HepG2 (cell line): ENCODE results near the gene ENO2. TPM values are rescaled to one million over a fixed set of nuclear protein-coding genes. Genes with fewer than 3 reads are reported as not detected.

Source experiments
- ATAC-seq: fragments of 200-7000 bp; cut with Tn5 transposase; 3 replicates; pipeline ENCODE4 v1.9.1; 2020; ENCODE audit warnings: mild to moderate bottlenecking, moderate library complexity
- BruUV-seq: library from RNA; stranded (reverse); fragments of 400-500 nt; replicated peaks from 2 replicates; lab custom pipeline; 2021; lab: Mats Ljungman, UMichigan
- CTCF ChIA-PET: fragments of 300-600 bp; formaldehyde crosslinking; extraction: SDS; loops from one replicate; lab custom pipeline; 2021; ENCODE audit warnings: low total read pairs, inconsistent platforms, low intra/inter-chr PET ratio; lab: Yijun Ruan, JAX
- POLR2A ChIA-PET: fragments of 350-600 bp; sonication (Branson Sonifier 250); formaldehyde crosslinking; loops from one replicate; lab custom pipeline; 2020; ENCODE audit warnings: antibody characterized with exemption, inconsistent platforms; lab: Yijun Ruan, JAX
- DNase-seq: peaks from one replicate; pipeline ENCODE4 v3.0.0-alpha.2; 2015; ENCODE audit warnings: low spot score
- FAIRE-seq: peaks from 3 replicates; lab custom pipeline; 2011; peaks lifted over from hg19 to GRCh38; lab: Jason Lieb, UNC
- H2AFZ ChIP-seq: one replicate; pipeline ENCODE4 v1.6.1; 2011; ENCODE audit warnings: low read length, inconsistent platforms
- H3K27ac ChIP-seq: fragments of 300-600 bp; 3 replicates; pipeline ENCODE4 v1.8.0; 2011; ENCODE audit warnings: mixed run types, mild to moderate bottlenecking, mixed read lengths, low read length, inconsistent platforms; ENCODE audit not compliant: insufficient read depth; ENCODE audit errors: extremely low read length
- H3K27me3 ChIP-seq, 2 experiments: fragments of 200-600 bp in 1 of 2; 2 replicates in 1 of 2; 3 replicates in 1 of 2; pipeline versions ENCODE4 v1.6.0 to v1.8.0; 2011; ENCODE audit warnings: low read length in 2 of 2, mild to moderate bottlenecking in 2 of 2, moderate library complexity in 2 of 2, inconsistent platforms in 1 of 2; ENCODE audit not compliant: insufficient read depth in 2 of 2, control insufficient read depth in 1 of 2
- H3K36me3 ChIP-seq, 2 experiments: fragments of 200-600 bp in 1 of 2; replicated peaks in 1 of 2; 2 replicates in 1 of 2; 3 replicates in 1 of 2; pipeline versions ENCODE4 v1.5.1 to v1.8.0; 2011; ENCODE audit warnings: low read length in 2 of 2, inconsistent platforms in 1 of 2; ENCODE audit not compliant: insufficient read depth in 2 of 2, control insufficient read depth in 1 of 2
- H3K4me1 ChIP-seq: 2 replicates; pipeline ENCODE4 v1.5.1; 2012; ENCODE audit warnings: low read length, inconsistent platforms; ENCODE audit not compliant: insufficient read depth
- H3K4me2 ChIP-seq: 2 replicates; pipeline ENCODE4 v1.6.0; 2011; ENCODE audit warnings: low read depth, low read length, inconsistent platforms
- H3K4me3 ChIP-seq, 3 experiments: fragments of 200-600 bp in 1 of 3; sonication (generic), shearing (Covaris generic) in 1 of 3; replicated peaks in 1 of 3; 2 replicates each; pipeline ENCODE4 v1.5.1; 2011 to 2016; ENCODE audit warnings: low read length in 3 of 3, inconsistent platforms in 2 of 3, low read depth in 2 of 3, mild to moderate bottlenecking in 2 of 3, control low read depth in 1 of 3, mixed read lengths in 1 of 3; ENCODE audit not compliant: insufficient read depth in 1 of 3
- H3K79me2 ChIP-seq: one replicate; pipeline ENCODE4 v1.6.1; 2011; ENCODE audit warnings: low read length, inconsistent platforms; ENCODE audit not compliant: insufficient read depth
- H3K9ac ChIP-seq: 2 replicates; pipeline ENCODE4 v1.6.0; 2011; ENCODE audit warnings: mild to moderate bottlenecking, low read depth, low read length, inconsistent platforms; ENCODE audit not compliant: insufficient read depth
- H3K9me3 ChIP-seq: 2 replicates; pipeline ENCODE4 v1.5.1; 2012; ENCODE audit warnings: mild to moderate bottlenecking, low read length
- H4K20me1 ChIP-seq: 2 replicates; pipeline ENCODE4 v1.6.0; 2011; ENCODE audit warnings: inconsistent platforms, mild to moderate bottlenecking, low read length, moderate library complexity; ENCODE audit not compliant: insufficient read depth
- ADNP ChIP-seq: sonication (generic); formaldehyde crosslinking; IDR thresholded peaks from 2 replicates; pipeline ENCODE4 v1.4.0; 2020; ENCODE audit warnings: missing genetic modification reagents
- CEBPB ChIP-seq: IDR thresholded peaks from 2 replicates; pipeline ENCODE4 v1.6.1; 2011; ENCODE audit warnings: low read depth, low read length, improper control_type of control experiment, borderline replicate concordance
- EHMT2 ChIP-seq: fragments of 200-600 bp; sonication (generic); IDR thresholded peaks from 2 replicates; pipeline ENCODE4 v1.7.0; 2017; ENCODE audit warnings: antibody characterized with exemption, low read depth, low read length, borderline replicate concordance
- KLF12 ChIP-seq: sonication (generic); formaldehyde crosslinking; IDR thresholded peaks from 2 replicates; pipeline ENCODE4 v1.4.0; 2020; ENCODE audit warnings: missing genetic modification reagents, borderline replicate concordance
- MLX ChIP-seq: IDR thresholded peaks from 2 replicates; pipeline ENCODE4 v1.6.1; 2016
- NFKB2 ChIP-seq: sonication (generic); formaldehyde crosslinking; IDR thresholded peaks from 2 replicates; pipeline ENCODE4 v1.4.0; 2020; ENCODE audit warnings: missing genetic modification reagents, borderline replicate concordance
- NR2C2 ChIP-seq: sonication (generic); formaldehyde crosslinking; IDR thresholded peaks from 2 replicates; pipeline ENCODE4 v1.4.0; 2020; ENCODE audit warnings: missing genetic modification reagents, mild to moderate bottlenecking, moderate library complexity, borderline replicate concordance
- NR3C1 ChIP-seq: sonication (generic); formaldehyde crosslinking; IDR thresholded peaks from 2 replicates; pipeline ENCODE4 v1.4.0; 2020; ENCODE audit warnings: missing genetic modification reagents
- SIX1 ChIP-seq: sonication (generic); formaldehyde crosslinking; IDR thresholded peaks from 2 replicates; pipeline ENCODE4 v1.4.0; 2020; ENCODE audit warnings: missing genetic modification reagents, borderline replicate concordance
- TAF15 ChIP-seq: fragments of 200-400 bp; formaldehyde crosslinking; IDR thresholded peaks from one replicate; pipeline ENCODE4 v1.6.1; 2018; ENCODE audit warnings: mild to moderate bottlenecking, low read depth, low read length; ENCODE audit not compliant: poor library complexity, severe bottlenecking
- ZNF337 ChIP-seq: sonication (generic); formaldehyde crosslinking; IDR thresholded peaks from 2 replicates; pipeline ENCODE4 v1.5.1; 2020; ENCODE audit warnings: missing genetic modification reagents, low read depth, mild to moderate bottlenecking, borderline replicate concordance
- ZNF44 ChIP-seq: sonication (generic); formaldehyde crosslinking; IDR thresholded peaks from 2 replicates; pipeline ENCODE4 v1.5.1; 2020; ENCODE audit warnings: mild to moderate bottlenecking, missing genetic modification reagents
- ZNF652 ChIP-seq: IDR thresholded peaks from 2 replicates; pipeline ENCODE4 v1.6.1; 2016; ENCODE audit warnings: low read depth, borderline replicate concordance
- ZNF879 ChIP-seq: sonication (generic); formaldehyde crosslinking; IDR thresholded peaks from 2 replicates; pipeline ENCODE4 v1.8.1; 2023; ENCODE audit warnings: missing genetic modification reagents
- WGBS: methylation state at CpG from one replicate; pipeline ENCODE4 v1.1.6; 2017; ENCODE audit warnings: low lambda C conversion rate; 5-methylcytosine and 5-hydroxymethylcytosine counted together
- in situ Hi-C: cut with HindIII; loops from 2 replicates; pipeline ENCODE4 v1.10.0; 2017; ENCODE audit warnings: low pct_unique_long_range_greater_than_20kb; ENCODE audit not compliant: extremely low pct_ligation_motif_present
- intact Hi-C: fragments of 100-400 bp; cut with micrococcal nuclease; formaldehyde crosslinking; loops from one replicate; pipeline ENCODE4 v1.10.0; 2022; ENCODE audit not compliant: unreplicated experiment
- polyA plus RNA-seq, 8 experiments: library from polyadenylated mRNA; depleted of rRNA in 3 of 8; stranded (reverse) in 7 of 8; unstranded in 1 of 8; fragments of >200 nt; fragmentation: Illumina TruSeq in 4 of 8; extraction: Trizol in 4 of 8; gene quantifications; 2 replicates each; pipeline versions ENCODE4 v1.2.1 to v1.2.3, GENCODE V29; 2011 to 2016; ENCODE audit warnings: low read depth in 4 of 8, missing spikeins in 1 of 8, mixed read lengths in 1 of 8; ENCODE audit not compliant: insufficient read depth in 1 of 8
- total RNA-seq, 5 experiments: library from RNA; depleted of rRNA; stranded (reverse); fragments of >200 nt; fragmentation: Illumina TruSeq; extraction: Trizol; gene quantifications; 2 replicates each; pipeline ENCODE4 v1.2.3, GENCODE V29; 2016; ENCODE audit warnings: low read depth in 1 of 5
- TF ChIP-seq, protein P1 (sequence below): sonication (generic); formaldehyde crosslinking; IDR thresholded peaks from 2 replicates; pipeline ENCODE4 v1.4.0; 2020; ENCODE audit warnings: mild to moderate bottlenecking, missing genetic modification reagents, borderline replicate concordance
- TF ChIP-seq, protein P2 (sequence below): sonication (generic); formaldehyde crosslinking; IDR thresholded peaks from 2 replicates; pipeline ENCODE4 v1.4.0; 2020; ENCODE audit warnings: mild to moderate bottlenecking, low read depth, missing genetic modification reagents

The ENO2 gene
- total and polyA plus RNA-seq, 2 of the 13 experiments (the other 11 are each of a cell fraction or from before 2014, with no cell fraction given): 19.3 to 136 TPM

GRCh38 chr12:6944381-6945186 lies 30.2 kb downstream of the ENO2 start:
- Histone ChIP-seq H3K79me2 (no peaks in the 10 kb centered on the region), H3K27me3 (no peaks in the 10 kb centered on the region), H3K4me1 (peaks cover 38% of the 10 kb centered on the region), H3K36me3 (peaks cover 0 to 4% of the 10 kb centered on the region in 2 experiments; a peak in 1 of 5 replicates), H3K27ac (peak overlapping the region; percentile 98), H3K4me3 (peak overlapping the region; percentile 54 to 79 (median 73)), H3K4me2 (peak overlapping the region; percentile 92), H3K9me3 (no peaks in the 10 kb centered on the region), H2AFZ (no peak overlapping the region), H3K9ac (peak overlapping the region; percentile 82), H4K20me1 (no peaks in the 10 kb centered on the region)
- peak; percentile 92 for FAIRE-seq
- ChIA-PET POLR2A (interaction anchor here (0.6 to 5.2 kb wide), 51 partner anchors 10 to 410 kb away, joined by 3 to 180 read pairs (median 6); partner anchors contain the start of genes ATN1, C1R, C1RL and C1S), CTCF (interaction anchor here (0.8 to 2.2 kb wide), 8 partner anchors 17 to 169 kb away, joined by 3 to 15 read pairs (median 4); partner anchors contain the start of genes C1RL and LPCAT3)
- ATAC-seq: peak; percentile 58
- DNase-seq: peak; percentile 90
- no TSS peak for BruUV-seq
- in situ Hi-C loops: loop anchor here (10.0 kb wide), 1 partner anchor 170 kb away; no protein-coding TSS in a partner anchor
- intact Hi-C loops: loop anchor here (1.0 kb wide), 1 partner anchor 148 kb away; the partner anchor contains the start of gene C1R
- WGBS: 14% methylated on average over 11 of the region's 48 CpGs
- TF ChIP-seq ZNF652 (CRISPR knock-in tag) (no peak), ZNF44 (no peak), NFKB2 (peak; percentile 79; the same call in 1 of the 2 replicates), EHMT2 (no peak), CEBPB (no peak), NR3C1 (CRISPR knock-in tag) (no peak), ADNP (CRISPR knock-in tag) (no peak), MLX (CRISPR knock-in tag) (no peak), KLF12 (CRISPR knock-in tag) (peak; percentile 78; the same call in 1 of the 2 replicates), ZNF879 (CRISPR knock-in tag) (no peak), ZNF337 (CRISPR knock-in tag) (no peak), TAF15 (peak; percentile 5), NR2C2 (CRISPR knock-in tag) (no peak; the same call in none of the 2 replicates), SIX1 (no peak)
- TF ChIP-seq, protein P1, sequence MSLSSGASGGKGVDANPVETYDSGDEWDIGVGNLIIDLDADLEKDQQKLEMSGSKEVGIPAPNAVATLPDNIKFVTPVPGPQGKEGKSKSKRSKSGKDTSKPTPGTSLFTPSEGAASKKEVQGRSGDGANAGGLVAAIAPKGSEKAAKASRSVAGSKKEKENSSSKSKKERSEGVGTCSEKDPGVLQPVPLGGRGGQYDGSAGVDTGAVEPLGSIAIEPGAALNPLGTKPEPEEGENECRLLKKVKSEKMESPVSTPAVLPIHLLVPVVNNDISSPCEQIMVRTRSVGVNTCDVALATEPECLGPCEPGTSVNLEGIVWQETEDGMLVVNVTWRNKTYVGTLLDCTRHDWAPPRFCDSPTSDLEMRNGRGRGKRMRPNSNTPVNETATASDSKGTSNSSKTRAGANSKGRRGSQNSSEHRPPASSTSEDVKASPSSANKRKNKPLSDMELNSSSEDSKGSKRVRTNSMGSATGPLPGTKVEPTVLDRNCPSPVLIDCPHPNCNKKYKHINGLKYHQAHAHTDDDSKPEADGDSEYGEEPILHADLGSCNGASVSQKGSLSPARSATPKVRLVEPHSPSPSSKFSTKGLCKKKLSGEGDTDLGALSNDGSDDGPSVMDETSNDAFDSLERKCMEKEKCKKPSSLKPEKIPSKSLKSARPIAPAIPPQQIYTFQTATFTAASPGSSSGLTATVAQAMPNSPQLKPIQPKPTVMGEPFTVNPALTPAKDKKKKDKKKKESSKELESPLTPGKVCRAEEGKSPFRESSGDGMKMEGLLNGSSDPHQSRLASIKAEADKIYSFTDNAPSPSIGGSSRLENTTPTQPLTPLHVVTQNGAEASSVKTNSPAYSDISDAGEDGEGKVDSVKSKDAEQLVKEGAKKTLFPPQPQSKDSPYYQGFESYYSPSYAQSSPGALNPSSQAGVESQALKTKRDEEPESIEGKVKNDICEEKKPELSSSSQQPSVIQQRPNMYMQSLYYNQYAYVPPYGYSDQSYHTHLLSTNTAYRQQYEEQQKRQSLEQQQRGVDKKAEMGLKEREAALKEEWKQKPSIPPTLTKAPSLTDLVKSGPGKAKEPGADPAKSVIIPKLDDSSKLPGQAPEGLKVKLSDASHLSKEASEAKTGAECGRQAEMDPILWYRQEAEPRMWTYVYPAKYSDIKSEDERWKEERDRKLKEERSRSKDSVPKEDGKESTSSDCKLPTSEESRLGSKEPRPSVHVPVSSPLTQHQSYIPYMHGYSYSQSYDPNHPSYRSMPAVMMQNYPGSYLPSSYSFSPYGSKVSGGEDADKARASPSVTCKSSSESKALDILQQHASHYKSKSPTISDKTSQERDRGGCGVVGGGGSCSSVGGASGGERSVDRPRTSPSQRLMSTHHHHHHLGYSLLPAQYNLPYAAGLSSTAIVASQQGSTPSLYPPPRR (CRISPR knock-in tag): no peak; the same call in 1 of the 2 replicates
- TF ChIP-seq, protein P2, sequence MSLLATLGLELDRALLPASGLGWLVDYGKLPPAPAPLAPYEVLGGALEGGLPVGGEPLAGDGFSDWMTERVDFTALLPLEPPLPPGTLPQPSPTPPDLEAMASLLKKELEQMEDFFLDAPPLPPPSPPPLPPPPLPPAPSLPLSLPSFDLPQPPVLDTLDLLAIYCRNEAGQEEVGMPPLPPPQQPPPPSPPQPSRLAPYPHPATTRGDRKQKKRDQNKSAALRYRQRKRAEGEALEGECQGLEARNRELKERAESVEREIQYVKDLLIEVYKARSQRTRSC (CRISPR knock-in tag): no peak
